ENCODE results near the gene OR2S2. TPM values are rescaled to one million over a fixed set of nuclear protein-coding genes. Genes with fewer than 3 reads are reported as not detected.

OR2S2 gene
- total RNA-seq, 2 donors from 2014 or later: not detected

GRCh38 chr9:35928591-35929452 is 29.1 kb downstream of the OR2S2 start:
- Histone ChIP-seq H3K4me3 (no peak overlapping the region), H3K27me3 (replicated peaks; ENCODE audit: insufficient read depth) (no peaks in the 10 kb centered on the region), H3K9me3 (no peaks in the 10 kb centered on the region), H3K4me1 (ENCODE audit: control insufficient read depth in 1 of 2, low read depth in 2 of 2) (peaks cover 13 to 22% of the 10 kb centered on the region in 2 donors), H3K27ac (no peak overlapping the region), H3K36me3 (no peaks in the 10 kb centered on the region)
- no peak for TF ChIP-seq CTCF (IDR thresholded peaks at IDR 0.05)
- no peak for ATAC-seq (ENCODE audit: insufficient number of reproducible peaks, low FRiP score, low read depth)
- DNase-seq (ENCODE audit: low spot score): no peak

GRCh38 chr9:35923927-35924763 is 33.8 kb downstream of the OR2S2 start:
- no peak for DNase-seq (ENCODE audit: low spot score)
- peak; percentile 37 for ATAC-seq (ENCODE audit: insufficient number of reproducible peaks, low FRiP score, low read depth)

GRCh38 chr9:35923598-35923926 is 34.4 kb downstream of the OR2S2 start:
- no peak for ATAC-seq (ENCODE audit: insufficient number of reproducible peaks, low FRiP score, low read depth)
- Histone ChIP-seq H3K36me3 (no peaks in the 10 kb centered on the region), H3K4me1 (ENCODE audit: control insufficient read depth in 1 of 2, low read depth in 2 of 2) (peaks cover 11 to 32% of the 10 kb centered on the region in 2 donors), H3K27ac (peak overlapping the region; percentile 24 to 71), H3K27me3 (replicated peaks; ENCODE audit: insufficient read depth) (no peaks in the 10 kb centered on the region), H3K9me3 (no peaks in the 10 kb centered on the region), H3K4me3 (no peak overlapping the region)
- no peak for DNase-seq (ENCODE audit: low spot score)
- no peak for TF ChIP-seq CTCF (IDR thresholded peaks at IDR 0.05)

More at GRCh38 chr9:35923927-35924763, 33.8 kb downstream of the OR2S2 start:
- Histone ChIP-seq H3K36me3 (no peaks in the 10 kb centered on the region), H3K4me3 (no peak overlapping the region), H3K9me3 (no peaks in the 10 kb centered on the region), H3K27me3 (replicated peaks; ENCODE audit: insufficient read depth) (no peaks in the 10 kb centered on the region), H3K27ac (peak overlapping the region; percentile 36 to 71), H3K4me1 (ENCODE audit: control insufficient read depth in 1 of 2, low read depth in 2 of 2) (peaks cover 11 to 28% of the 10 kb centered on the region in 2 donors)
- no peak for TF ChIP-seq CTCF (IDR thresholded peaks at IDR 0.05)

- Histone ChIP-seq H3K27ac (no peak overlapping the region), H3K4me3 (no peak overlapping the region), H3K9me3 (no peaks in the 10 kb centered on the region), H3K27me3 (replicated peaks; ENCODE audit: insufficient read depth) (no peaks in the 10 kb centered on the region), H3K4me1 (ENCODE audit: control insufficient read depth in 1 of 2, low read depth in 2 of 2) (peaks cover 11 to 46% of the 10 kb centered on the region in 2 donors), H3K36me3 (no peaks in the 10 kb centered on the region)
- DNase-seq (ENCODE audit: low spot score) (no peak), ATAC-seq (ENCODE audit: insufficient number of reproducible peaks, low FRiP score, low read depth) (no peak)
- TF ChIP-seq CTCF (IDR thresholded peaks at IDR 0.05): no peak
Observed at GRCh38 chr9:35920051-35920620, 37.8 kb downstream of the OR2S2 start.

Measured in thoracic aorta (tissue), 2 donors.